SH-SY5Y (cell line): Measurements from ENCODE around the gene GALNTL6.

Source experiments
- GATA2 ChIP-seq: IDR thresholded peaks from 2 replicates; pipeline ENCODE4 v1.6.1; 2011; ENCODE audit warnings: mild to moderate bottlenecking, low read depth, low read length
- GATA3 ChIP-seq: IDR thresholded peaks from 2 replicates; pipeline ENCODE4 v1.6.1; 2011; ENCODE audit warnings: low read depth, mild to moderate bottlenecking, low read length, moderate library complexity

DNA sequence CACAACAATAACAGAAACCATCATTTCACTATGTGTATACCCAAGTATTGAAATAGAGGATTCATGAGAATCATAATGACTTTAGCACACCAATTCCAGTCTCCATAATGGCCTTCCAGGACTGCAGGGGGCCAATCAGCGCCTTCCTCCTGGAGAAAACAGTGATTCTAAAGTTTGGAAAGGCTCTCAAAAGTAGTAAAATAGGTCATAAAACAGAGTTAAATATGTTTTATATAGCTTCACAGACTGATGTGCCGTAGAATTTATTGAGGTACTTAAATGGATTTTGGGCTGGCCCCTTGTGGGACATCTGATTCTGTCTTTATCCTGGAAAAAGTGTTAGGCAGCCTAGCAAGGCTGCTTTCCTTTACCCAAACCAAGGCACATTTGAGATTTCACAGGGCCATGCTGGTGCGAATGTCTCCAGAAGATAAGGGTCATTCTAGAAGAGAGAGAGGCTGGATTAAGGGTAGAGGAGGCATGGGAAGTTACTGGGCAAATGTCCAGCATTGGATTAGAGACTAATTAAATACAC, 543.9 kb downstream of the GALNTL6 start:
- TF ChIP-seq GATA3: no peak
- no peak for TF ChIP-seq GATA2
